Daoy (cell line): Measurements from ENCODE around the gene AP4S1. TPM values are rescaled to one million over a fixed set of nuclear protein-coding genes. Genes with fewer than 3 reads are reported as not detected.
"Not testable (repeated sequence)": the region's sequence is repeated elsewhere in the genome, so short reads cannot be mapped to it uniquely, and the experiment has no call there.

ENCODE experiments used
- DNase-seq: peaks from one replicate; pipeline ENCODE4 v3.0.0-alpha.2; 2015; ENCODE audit warnings: low read depth
- total RNA-seq: library from RNA; depleted of rRNA; stranded (reverse); fragments of >200 nt; shearing (Covaris generic); gene quantifications from 2 replicates; pipeline ENCODE4 v1.2.3, GENCODE V29; 2014

Gene AP4S1
- total RNA-seq, 1 experiment from 2014 or later: 12.6 TPM

GRCh38 chr14:31085027-31085426, 59.6 kb downstream of the AP4S1 start:
- no peak for DNase-seq

- not testable (repeated sequence) for DNase-seq
These were observed 61.0 kb downstream of the AP4S1 start for GRCh38 chr14:31086466-31086865.

- DNase-seq: peak; percentile 59
These were observed 65.7 kb downstream of the AP4S1 start for GRCh38 chr14:31090883-31091764.

GRCh38 chr14:31092160-31092708, 66.8 kb downstream of the AP4S1 start:
- DNase-seq: no peak

GRCh38 chr14:31093884-31094839, 68.7 kb downstream of the AP4S1 start:
- DNase-seq: not testable (repeated sequence)

- not testable (repeated sequence) for DNase-seq
These were observed 70.4 kb downstream of the AP4S1 start for GRCh38 chr14:31095817-31096216.

GRCh38 chr14:31096255-31096654, 70.8 kb downstream of the AP4S1 start:
- DNase-seq: no peak

GRCh38 chr14:31097081-31097480, 71.6 kb downstream of the AP4S1 start:
- DNase-seq: no peak

GRCh38 chr14:31106768-31107167, 81.3 kb downstream of the AP4S1 start:
- DNase-seq: no peak

- no peak for DNase-seq
These were observed 83.8 kb downstream of the AP4S1 start for GRCh38 chr14:31109257-31109656.

- no peak for DNase-seq
These were observed 85.4 kb downstream of the AP4S1 start for GRCh38 chr14:31110872-31111271.

GRCh38 chr14:31113794-31114193, 88.3 kb downstream of the AP4S1 start:
- DNase-seq: no peak

- no peak for DNase-seq
These were observed 93.4 kb downstream of the AP4S1 start for GRCh38 chr14:31118892-31119291.

- DNase-seq: no peak
These were observed 96.7 kb downstream of the AP4S1 start for GRCh38 chr14:31122098-31122611.

- DNase-seq: no peak
These were observed 97.5 kb downstream of the AP4S1 start for GRCh38 chr14:31122921-31123320.

- DNase-seq: no peak
These were observed 98.7 kb downstream of the AP4S1 start for GRCh38 chr14:31124197-31124596.

- DNase-seq: no peak
These were observed 99.8 kb downstream of the AP4S1 start for GRCh38 chr14:31125231-31125630.

- no peak for DNase-seq
These were observed 101.2 kb downstream of the AP4S1 start for GRCh38 chr14:31126680-31127079.

- no peak for DNase-seq
These were observed 102.2 kb downstream of the AP4S1 start for GRCh38 chr14:31127690-31128089.

GRCh38 chr14:31128601-31129526, 103.4 kb downstream of the AP4S1 start:
- no peak for DNase-seq

GRCh38 chr14:31133133-31133532, 107.7 kb downstream of the AP4S1 start:
- DNase-seq: no peak
